Ishikawa (cell line): ENCODE data around the gene PCDH9.

Source experiments
- CEBPB ChIP-seq: IDR thresholded peaks from 2 replicates; pipeline ENCODE4 v1.6.1; 2012
- CREB1 ChIP-seq: IDR thresholded peaks from 2 replicates; pipeline ENCODE4 v1.6.1; 2012; ENCODE audit warnings: low read depth
- EGR1 ChIP-seq: IDR thresholded peaks from 2 replicates; pipeline ENCODE4 v1.6.1; 2012
- EP300 ChIP-seq: IDR thresholded peaks from 2 replicates; pipeline ENCODE4 v1.6.1; 2012; ENCODE audit warnings: borderline replicate concordance
- FOXM1 ChIP-seq: IDR thresholded peaks from 2 replicates; pipeline ENCODE4 v1.6.1; 2012; ENCODE audit warnings: low read depth, borderline replicate concordance
- MAX ChIP-seq: IDR thresholded peaks from 2 replicates; pipeline ENCODE4 v1.6.1; 2012
- NFIC ChIP-seq: IDR thresholded peaks from 2 replicates; pipeline ENCODE4 v1.6.1; 2012
- RAD21 ChIP-seq: IDR thresholded peaks from 2 replicates; pipeline ENCODE4 v1.6.1; 2012; ENCODE audit warnings: low read depth
- REST ChIP-seq: IDR thresholded peaks from 2 replicates; pipeline ENCODE4 v1.6.1; 2012; ENCODE audit warnings: low read depth, mild to moderate bottlenecking
- TAF1 ChIP-seq: IDR thresholded peaks from 2 replicates; pipeline ENCODE4 v1.6.1; 2012; ENCODE audit warnings: low read depth, mild to moderate bottlenecking
- TCF12 ChIP-seq: IDR thresholded peaks from 2 replicates; pipeline ENCODE4 v1.6.1; 2012; ENCODE audit warnings: low read depth
- TEAD4 ChIP-seq: IDR thresholded peaks from 2 replicates; pipeline ENCODE4 v1.6.1; 2012
- USF1 ChIP-seq: IDR thresholded peaks from 2 replicates; pipeline ENCODE4 v1.6.1; 2012
- YY1 ChIP-seq: IDR thresholded peaks from 2 replicates; pipeline ENCODE4 v1.6.1; 2012; ENCODE audit warnings: low read depth
- ZBTB7A ChIP-seq: IDR thresholded peaks from 2 replicates; pipeline ENCODE4 v1.6.1; 2012; ENCODE audit warnings: low read depth

PCDH9 gene

GRCh38 chr13:66275416-66275815 is 954.7 kb downstream of the PCDH9 start:
- TF ChIP-seq TCF12 (no peak), REST (no peak), YY1 (no peak), CREB1 (no peak), NFIC (no peak), TAF1 (no peak), FOXM1 (no peak), ZBTB7A (no peak), EGR1 (no peak), RAD21 (no peak), EP300 (no peak), MAX (no peak), CEBPB (no peak)

GRCh38 chr13:66273011-66273410 is 957.1 kb downstream of the PCDH9 start:
- TF ChIP-seq TCF12 (no peak), REST (no peak), NFIC (no peak), CREB1 (no peak), RAD21 (no peak), TAF1 (no peak), CEBPB (no peak), MAX (no peak), EP300 (no peak)

- TF ChIP-seq RAD21 = no peak
- TF ChIP-seq EP300 = no peak
- TF ChIP-seq CREB1 = no peak
- no peak for TF ChIP-seq FOXM1
Observed at GRCh38 chr13:66266761-66267160, 963.4 kb downstream of the PCDH9 start.

- TF ChIP-seq CEBPB (no peak), USF1 (no peak), EP300 (no peak), MAX (no peak), NFIC (no peak), TCF12 (no peak), REST (no peak), RAD21 (no peak), FOXM1 (no peak), ZBTB7A (no peak), EGR1 (no peak), TAF1 (no peak), TEAD4 (no peak), CREB1 (no peak)
Observed at GRCh38 chr13:66266348-66266747, 963.8 kb downstream of the PCDH9 start.

GRCh38 chr13:66265371-66265770 is 964.8 kb downstream of the PCDH9 start:
- no peak for TF ChIP-seq TCF12
- TF ChIP-seq CEBPB = no peak
- no peak for TF ChIP-seq REST
- no peak for TF ChIP-seq EGR1
- TF ChIP-seq USF1 = no peak
- TF ChIP-seq YY1 = no peak
- TF ChIP-seq FOXM1 = no peak
- no peak for TF ChIP-seq CREB1
- TF ChIP-seq ZBTB7A = no peak
- TF ChIP-seq TEAD4 = no peak
- TF ChIP-seq EP300 = no peak
- TF ChIP-seq MAX = no peak
- TF ChIP-seq RAD21 = no peak
- TF ChIP-seq NFIC = no peak
- TF ChIP-seq TAF1 = no peak
